HUDEP-2 (cell line): ENCODE data around the gene ZSWIM5.

Experiments
- DNase-seq, 76 experiments: peaks; one replicate each; lab custom pipeline; 2025; ENCODE audit not compliant: unreplicated experiment in 76 of 76; lab: John Stamatoyannopoulos, UW

The ZSWIM5 gene

DNA sequence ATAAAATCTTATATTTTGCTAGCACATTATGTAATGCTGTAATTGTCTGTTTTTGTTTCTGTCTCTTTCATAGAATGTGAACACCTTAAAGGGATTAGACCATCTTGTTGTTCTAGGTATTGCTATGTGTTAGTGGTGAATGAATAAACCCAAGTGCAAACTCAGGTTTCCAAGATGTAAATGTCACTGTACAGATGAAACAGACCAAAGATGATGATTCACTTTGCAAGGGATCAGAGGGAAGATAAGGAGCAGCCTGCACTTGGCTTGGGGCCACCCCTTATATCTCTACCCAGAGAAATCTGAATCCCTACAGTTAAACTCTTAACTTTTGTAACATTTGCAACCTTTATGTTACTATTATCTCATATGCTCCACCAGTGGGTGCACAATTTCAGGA, 168.9 kb downstream of the ZSWIM5 start:
- peak in 69 of 76 experiments; percentile 4 to 83 (median 54) for DNase-seq

- DNase-seq = peak in 73 of 76 experiments; percentile 21 to 88 (median 64)
Measured at GRCh38 chr1:45035631-45036301, 170.6 kb downstream of the ZSWIM5 start.

- DNase-seq = peak in 1 of 76 experiments; percentile 13
Measured at GRCh38 chr1:45033356-45033755, 173.0 kb downstream of the ZSWIM5 start.

DNA sequence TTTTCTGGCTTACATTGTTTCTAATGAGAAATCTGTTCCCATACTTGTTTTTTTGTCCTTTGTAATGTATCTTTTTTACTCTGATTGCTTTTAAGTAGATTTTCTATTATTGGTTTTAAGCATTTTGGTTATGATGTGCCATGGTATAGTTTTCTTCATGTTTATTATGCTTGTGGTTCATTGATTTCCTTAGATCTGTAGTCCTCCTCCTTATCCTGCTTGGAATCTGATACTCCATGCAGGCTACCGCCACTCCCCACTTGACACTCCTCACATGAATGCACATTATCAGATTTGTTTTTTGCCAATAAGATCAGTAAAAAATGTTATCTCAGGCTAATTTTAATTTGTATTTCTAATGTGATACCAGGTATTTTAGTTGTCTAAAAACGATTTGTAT, 173.6 kb downstream of the ZSWIM5 start:
- no peak for DNase-seq

DNA sequence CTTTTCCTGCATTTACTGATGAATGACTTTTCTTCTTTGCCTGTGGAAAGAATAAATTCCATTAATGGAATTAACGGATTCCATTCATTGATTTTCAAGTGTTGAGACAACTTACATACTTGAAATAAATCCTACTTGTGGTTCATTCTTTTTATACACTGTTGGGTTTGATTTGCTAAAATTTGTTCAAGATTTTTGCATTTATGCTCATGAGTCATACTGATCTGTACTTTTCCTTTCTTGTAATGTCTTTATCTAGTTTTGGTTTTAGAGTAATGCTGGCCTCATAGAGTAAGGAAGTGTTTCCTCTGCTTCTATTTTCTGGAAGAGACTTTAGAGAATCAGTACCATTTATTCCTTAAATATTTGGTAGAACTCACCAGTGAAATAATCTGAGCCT, 180.0 kb downstream of the ZSWIM5 start:
- no peak for DNase-seq

DNA sequence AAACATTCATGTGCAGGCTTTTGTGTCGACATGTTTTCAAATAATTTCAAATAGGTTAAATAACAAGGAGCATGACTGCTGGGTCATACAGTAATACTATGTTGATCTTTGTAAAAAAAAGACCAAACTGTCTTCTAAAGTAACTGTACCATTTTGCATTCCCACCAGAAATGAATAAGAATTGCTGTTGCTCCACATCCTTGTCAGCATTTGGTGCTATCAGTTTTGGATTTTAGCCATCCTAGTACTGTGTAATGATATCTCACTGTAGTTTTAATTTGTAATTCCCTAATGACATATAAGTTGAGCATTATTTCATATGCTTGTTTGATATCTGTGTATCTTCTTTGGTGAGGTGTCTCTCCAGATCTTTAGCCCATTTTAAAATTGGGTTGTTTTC, 182.7 kb downstream of the ZSWIM5 start:
- DNase-seq = no peak

GRCh38 chr1:45018599-45019230, 187.7 kb downstream of the ZSWIM5 start:
- peak in 56 of 76 experiments; percentile 14 to 75 (median 40) for DNase-seq

DNA sequence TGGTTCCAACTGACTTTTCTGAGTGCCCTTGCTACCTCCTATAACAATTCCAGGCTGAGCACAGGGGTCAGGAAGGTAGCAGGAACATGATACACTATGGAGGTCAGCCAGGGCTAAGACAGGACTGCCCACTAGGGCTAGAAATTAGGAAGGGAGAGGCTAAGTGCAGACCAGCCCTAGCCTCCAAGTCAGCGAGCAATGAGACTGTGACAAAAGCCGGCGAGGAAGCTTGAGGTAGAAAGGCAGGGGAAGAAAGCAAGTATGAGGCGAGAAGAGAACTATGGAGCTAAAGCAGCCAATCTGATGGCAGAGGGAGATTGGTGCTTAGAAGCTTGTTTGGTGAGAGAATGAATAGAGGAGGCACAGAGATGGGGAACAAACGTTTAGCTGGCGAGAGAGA, 189.6 kb downstream of the ZSWIM5 start:
- no peak for DNase-seq

DNA sequence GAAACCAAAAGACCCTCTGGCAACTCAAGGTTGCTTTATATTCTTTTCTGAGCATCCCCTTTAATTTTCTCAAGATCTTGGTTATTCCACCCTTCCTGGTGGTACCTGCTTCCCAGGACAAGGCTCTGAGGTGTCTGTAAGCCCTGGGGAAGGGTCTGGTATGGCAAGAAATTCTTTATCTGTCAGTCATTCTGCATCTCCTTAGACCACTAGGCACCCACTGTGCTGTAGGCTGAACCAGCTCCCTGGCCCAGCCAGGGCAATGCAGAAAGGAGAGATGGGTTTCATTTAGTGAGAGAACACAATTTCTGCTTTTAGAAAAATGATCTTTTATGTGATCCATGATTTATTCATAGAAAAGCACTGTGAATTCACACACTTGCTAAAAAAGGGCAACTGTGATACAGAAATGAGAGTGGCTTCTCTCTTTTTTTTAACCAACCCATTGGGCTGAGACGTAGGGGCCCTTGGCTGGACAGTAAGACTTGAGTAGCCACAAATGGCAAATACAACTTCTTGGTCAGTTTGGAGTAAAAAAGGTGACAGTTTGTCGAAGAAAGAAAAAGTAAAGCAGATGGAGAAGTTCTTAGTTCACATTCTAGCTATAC, 190.2 kb downstream of the ZSWIM5 start:
- DNase-seq = peak in 3 of 76 experiments; percentile 3 to 8 (median 4)

DNA sequence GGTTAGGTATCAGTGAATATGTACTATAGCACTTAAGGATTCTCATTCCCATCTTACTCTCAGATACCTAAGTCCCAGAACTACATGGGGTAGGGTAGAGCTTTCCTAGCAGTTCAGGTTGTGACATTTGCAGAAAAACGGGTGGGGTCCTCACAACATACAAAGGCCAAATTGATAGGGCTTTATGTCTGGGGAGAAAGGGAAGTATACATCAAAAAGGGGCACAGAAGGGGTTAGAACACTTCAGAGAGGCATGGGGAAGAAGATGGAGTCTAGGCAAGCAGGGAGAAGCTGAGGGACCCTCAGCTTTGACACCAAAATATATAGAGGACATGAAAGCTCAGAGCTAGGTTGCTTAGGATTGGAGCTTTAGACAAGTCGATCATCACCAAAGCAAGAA, 190.7 kb downstream of the ZSWIM5 start:
- DNase-seq = no peak

DNA sequence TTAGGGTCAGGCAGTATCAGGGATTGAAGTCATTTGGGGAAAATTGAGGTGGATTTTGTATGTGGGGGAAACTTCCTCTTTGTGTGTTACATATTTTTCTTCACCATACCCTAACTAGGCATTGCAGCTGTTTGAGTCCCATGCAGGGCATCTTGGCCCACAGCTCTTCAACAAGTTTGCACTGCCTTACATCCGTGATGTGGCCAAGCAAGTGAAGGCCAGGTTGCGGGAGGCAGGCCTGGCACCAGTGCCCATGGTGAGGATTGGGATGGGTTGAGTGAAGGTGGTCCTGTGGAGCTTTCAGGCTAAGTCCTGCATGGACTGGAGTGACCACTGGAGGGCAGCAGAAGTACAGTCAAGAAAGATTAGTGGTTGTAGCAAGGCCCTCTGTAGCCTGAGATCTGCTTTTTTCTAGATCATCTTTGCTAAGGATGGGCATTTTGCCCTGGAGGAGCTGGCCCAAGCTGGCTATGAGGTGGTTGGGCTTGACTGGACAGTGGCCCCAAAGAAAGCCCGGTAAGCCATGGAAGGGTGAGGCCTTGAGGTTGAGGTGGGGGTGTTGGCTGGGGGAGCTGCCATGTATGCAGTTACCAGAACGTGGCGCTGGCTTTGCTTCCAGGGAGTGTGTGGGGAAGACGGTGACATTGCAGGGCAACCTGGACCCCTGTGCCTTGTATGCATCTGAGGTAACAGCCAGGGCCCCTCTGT, 191.9 kb downstream of the ZSWIM5 start:
- peak in 71 of 76 experiments; percentile 17 to 83 (median 61) for DNase-seq

DNA sequence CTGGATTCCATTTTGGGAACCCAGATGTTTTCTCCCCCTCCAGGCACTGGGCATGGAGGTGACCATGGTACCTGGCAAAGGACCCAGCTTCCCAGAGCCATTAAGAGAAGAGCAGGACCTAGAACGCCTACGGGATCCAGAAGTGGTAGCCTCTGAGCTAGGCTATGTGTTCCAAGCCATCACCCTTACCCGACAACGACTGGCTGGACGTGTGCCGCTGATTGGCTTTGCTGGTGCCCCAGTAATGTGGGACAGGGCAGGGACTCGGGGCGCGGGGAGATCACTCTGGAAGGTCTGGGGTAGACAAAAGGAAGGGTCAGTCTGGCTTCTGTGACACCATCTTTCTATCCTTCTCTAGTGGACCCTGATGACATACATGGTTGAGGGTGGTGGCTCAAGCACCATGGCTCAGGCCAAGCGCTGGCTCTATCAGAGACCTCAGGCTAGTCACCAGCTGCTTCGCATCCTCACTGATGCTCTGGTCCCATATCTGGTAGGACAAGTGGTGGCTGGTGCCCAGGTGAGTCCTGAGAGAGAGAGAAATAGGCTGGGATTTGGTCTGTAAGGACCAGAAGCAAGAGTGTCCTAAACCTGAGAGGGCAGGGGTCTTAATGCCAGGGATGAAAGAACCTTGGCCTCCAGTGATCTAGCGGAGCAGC, 192.7 kb downstream of the ZSWIM5 start:
- no peak for DNase-seq

- DNase-seq = peak in 75 of 76 experiments; percentile 73 to 99 (median 97)
Measured at GRCh38 chr1:45012639-45013278, 193.6 kb downstream of the ZSWIM5 start.

GRCh38 chr1:45011837-45012638, 194.4 kb downstream of the ZSWIM5 start, which contains the start of gene UROD:
Gene UROD (plus strand): TSS chr1:45012254. CDS start chr1:45012266, 12 bp downstream.
- DNase-seq = peak in 75 of 76 experiments; percentile 66 to 97 (median 92)

- DNase-seq = peak in 71 of 76 experiments; percentile 27 to 87 (median 72)
Measured at GRCh38 chr1:45010855-45011811, 195.3 kb downstream of the ZSWIM5 start, which contains the start of gene HECTD3. Gene HECTD3 (minus strand): TSS chr1:45011324. CDS start chr1:45011257, 67 bp downstream.

- DNase-seq = peak in 16 of 76 experiments; percentile 6 to 46 (median 16)
Measured at GRCh38 chr1:45009956-45010854, 196.2 kb downstream of the ZSWIM5 start.

GRCh38 chr1:45009296-45009865, 197.0 kb downstream of the ZSWIM5 start:
- no peak for DNase-seq
